Measurements from ENCODE around the gene RUNDC3A.

- TF ChIP-seq CTCF (IDR thresholded peaks at IDR 0.05; ENCODE audit: insufficient read depth, low read depth, low read length) (no peak), EZH2 (IDR thresholded peaks at IDR 0.05; ENCODE audit: insufficient read depth, low read length) (no peak)
Measured at GRCh38 chr17:44346064-44346844, 37.9 kb downstream of the RUNDC3A start.

All from astrocyte (in vitro differentiated cells and primary cell).